HG02678 (cell line): ENCODE results near the gene ZNF407.

Source experiments
- ATAC-seq: cut with Tn5 transposase; IDR thresholded peaks from one replicate; pipeline ENCODE4 v1.9.1; 2021; ENCODE audit warnings: mild to moderate bottlenecking, moderate library complexity; ENCODE audit not compliant: unreplicated experiment

The ZNF407 gene

DNA sequence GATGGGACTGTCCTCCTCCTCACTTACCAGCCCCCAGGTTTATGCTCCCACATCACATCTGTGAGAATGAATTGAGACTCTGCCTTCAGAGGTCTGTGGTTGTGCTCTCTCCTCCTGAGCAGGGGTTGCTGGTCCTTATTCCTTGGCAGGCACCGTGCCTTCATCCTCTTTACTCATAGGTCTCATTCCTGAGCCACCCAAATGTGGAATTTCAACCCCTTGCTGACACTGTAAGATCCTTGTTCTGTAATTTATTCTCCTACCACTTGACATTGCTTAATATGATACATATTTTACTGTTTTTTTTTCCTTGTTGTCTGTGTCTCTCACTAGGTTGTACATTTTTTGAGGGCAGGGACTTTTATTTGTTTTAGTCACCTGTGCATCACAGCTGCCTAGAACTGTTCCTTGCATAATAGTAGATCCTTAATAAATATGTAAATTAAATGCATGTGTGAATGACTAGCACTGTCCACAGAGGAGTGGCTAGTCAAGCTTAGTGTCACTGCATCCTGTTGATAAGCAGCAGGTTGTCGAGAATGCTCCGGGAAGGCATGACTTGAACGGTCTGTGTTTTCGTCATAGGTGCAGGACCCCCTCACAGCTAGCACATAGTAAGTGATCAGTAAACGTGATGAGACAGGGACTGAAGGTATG is 180.6 kb downstream of the ZNF407 start:
- no peak for ATAC-seq

DNA sequence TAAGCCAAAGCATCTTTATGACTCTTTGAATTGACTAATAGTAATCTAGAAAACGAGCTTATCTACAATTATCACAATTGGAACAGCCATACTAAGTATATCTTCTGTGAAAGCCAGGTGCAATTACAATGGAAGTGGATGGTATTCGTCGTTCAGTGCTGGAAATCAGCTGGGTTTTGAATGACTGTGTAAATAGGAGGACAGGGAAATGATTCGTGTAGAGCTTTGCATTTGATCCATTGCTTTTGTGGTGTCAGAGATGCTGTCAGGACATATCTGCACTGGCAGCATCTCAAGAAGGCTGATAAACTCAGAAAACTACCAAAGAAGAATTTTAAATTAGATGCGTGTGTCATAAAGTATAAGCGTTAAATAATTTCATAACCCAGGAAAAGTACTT is 187.1 kb downstream of the ZNF407 start:
- no peak for ATAC-seq

DNA sequence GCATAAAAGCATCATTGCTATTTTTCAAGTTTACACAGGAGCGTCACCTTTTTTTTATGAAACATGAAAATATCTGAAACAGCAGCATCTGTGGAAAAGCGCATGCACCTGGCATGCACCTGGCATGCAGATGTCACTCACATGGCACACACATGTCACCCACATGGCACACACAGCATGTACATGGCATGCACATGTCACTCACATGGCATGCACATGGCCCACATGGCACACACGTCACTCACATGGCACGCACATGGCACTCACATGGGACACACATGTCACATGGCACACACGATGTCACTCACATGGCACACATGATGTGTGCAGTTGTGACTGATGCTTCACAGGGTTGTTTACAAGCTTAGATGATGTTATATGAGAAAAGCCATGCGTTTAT is 188.0 kb downstream of the ZNF407 start:
- no peak for ATAC-seq

GRCh38 chr18:74788657-74789056 is 191.0 kb downstream of the ZNF407 start:
- ATAC-seq = no peak

- no peak for ATAC-seq
Observed at GRCh38 chr18:74789078-74789477, 191.4 kb downstream of the ZNF407 start.

GRCh38 chr18:74790451-74790850 is 192.8 kb downstream of the ZNF407 start:
- ATAC-seq = no peak

DNA sequence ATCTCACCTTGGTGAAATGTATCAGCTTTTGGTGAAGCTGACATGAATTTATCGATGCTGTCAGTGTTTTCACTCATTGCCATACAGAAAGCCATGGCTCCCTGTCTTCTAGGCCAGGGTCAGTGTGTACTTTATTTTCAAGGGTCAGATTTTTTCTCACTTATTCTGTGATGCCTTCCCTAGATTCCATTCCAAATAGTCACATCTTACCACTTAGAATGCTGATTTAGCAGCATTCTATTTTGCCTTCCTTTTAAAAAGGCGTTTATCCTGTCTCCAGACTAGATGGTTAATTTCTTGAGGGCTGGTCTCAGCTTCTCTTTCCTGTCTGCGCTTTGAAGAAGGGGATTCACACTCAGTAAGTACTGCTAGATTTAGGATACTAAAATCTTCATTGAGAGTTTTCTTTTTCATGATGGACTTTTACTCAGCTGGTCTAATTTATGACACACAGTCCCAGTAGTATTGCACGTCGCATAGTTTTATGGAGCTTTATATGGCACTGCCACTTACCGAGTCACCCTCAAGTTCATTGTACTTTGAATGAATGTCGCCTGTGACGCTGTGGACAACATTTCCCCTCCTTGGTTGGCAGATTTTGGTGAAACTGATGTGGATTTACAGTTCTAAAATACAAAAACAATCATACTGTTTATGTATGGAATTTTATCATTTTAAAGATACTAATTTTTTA is 194.0 kb downstream of the ZNF407 start:
- ATAC-seq = no peak

GRCh38 chr18:74793746-74794145 is 196.1 kb downstream of the ZNF407 start:
- ATAC-seq = no peak

GRCh38 chr18:74795751-74796150 is 198.1 kb downstream of the ZNF407 start:
- no peak for ATAC-seq

GRCh38 chr18:74796211-74796610 is 198.5 kb downstream of the ZNF407 start:
- no peak for ATAC-seq

GRCh38 chr18:74796841-74797576 is 199.3 kb downstream of the ZNF407 start:
- peak; percentile 100 for ATAC-seq

GRCh38 chr18:74797577-74798151 is 200.0 kb downstream of the ZNF407 start:
- ATAC-seq = peak; percentile 38

DNA sequence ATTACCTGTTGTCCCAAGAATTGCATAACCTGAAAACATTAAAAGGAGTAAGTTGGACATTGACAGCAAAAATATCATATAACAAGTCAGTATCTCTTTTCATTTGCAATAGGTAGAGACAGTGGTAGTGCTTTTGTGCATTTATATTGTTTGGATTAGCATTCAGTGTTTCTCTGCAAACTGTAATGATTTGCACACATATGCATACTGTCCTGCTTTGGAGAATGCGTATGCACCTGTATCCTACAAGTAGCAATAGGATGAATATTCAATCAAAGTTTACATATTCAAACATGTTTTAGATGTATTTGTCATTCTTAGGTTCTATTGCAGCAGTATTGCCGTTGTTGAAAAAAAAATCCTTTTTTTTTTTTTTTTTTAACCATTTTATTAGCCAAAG is 201.9 kb downstream of the ZNF407 start:
- no peak for ATAC-seq

- no peak for ATAC-seq
Observed at GRCh38 chr18:74800098-74800497, 202.4 kb downstream of the ZNF407 start.

GRCh38 chr18:74803117-74803516 is 205.4 kb downstream of the ZNF407 start:
- ATAC-seq = no peak

DNA sequence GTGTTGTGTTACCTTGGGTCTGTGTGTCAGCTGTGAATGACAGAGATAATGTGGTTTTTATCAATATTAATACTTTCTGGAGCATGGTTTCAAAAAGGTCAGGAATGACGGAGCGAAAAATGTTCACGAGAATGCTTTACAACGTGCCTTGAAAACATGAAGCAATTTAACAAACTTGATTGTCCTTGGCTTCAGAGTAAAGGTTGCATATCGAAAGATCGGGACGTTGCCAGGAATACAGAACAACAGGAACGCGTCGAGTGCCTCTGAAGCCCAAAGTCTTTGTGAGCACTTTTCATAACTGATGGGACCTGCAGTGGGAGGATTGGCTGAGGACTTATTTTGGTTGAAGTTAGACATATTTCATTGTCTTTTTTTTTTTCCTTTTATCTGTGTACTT is 206.1 kb downstream of the ZNF407 start:
- ATAC-seq = no peak

GRCh38 chr18:74804677-74805076 is 207.0 kb downstream of the ZNF407 start:
- ATAC-seq = no peak

GRCh38 chr18:74806073-74806472 is 208.4 kb downstream of the ZNF407 start:
- ATAC-seq = no peak

- ATAC-seq = peak; percentile 99
Observed at GRCh38 chr18:74806700-74807416, 209.2 kb downstream of the ZNF407 start.

GRCh38 chr18:74817576-74817975 is 219.9 kb downstream of the ZNF407 start:
- no peak for ATAC-seq
